ENCODE results near the gene TNP2.

Gene TNP2

DNA sequence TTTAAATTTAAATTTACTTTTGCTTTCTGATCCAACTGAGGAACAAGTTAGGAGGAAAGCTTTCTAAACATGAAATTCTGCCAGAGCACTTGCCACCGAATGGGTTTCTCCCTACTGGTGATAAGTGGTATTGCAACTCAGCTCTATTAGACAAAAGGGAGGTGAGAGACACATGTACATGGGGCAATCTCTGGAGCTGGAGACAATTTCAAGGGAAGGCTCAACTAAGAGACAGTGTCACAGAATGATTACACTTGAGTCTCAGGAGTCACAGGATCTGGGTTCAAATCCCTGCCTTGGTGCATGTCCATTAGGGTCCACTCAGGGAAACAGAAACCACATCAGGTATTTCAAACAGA lies 50.5 kb downstream of the TNP2 start:
- H3K4me3 ChIP-seq (IDR thresholded peaks at IDR 0.05; ENCODE audit: insufficient read depth, low read depth, low read length), result no peak overlapping the region
- no peak overlapping the region for H2AFZ ChIP-seq (ENCODE audit: low read depth)
- H3K27ac ChIP-seq, result no peak overlapping the region
- H3K4me2 ChIP-seq, result no peak overlapping the region
- TF ChIP-seq, protein P1, sequence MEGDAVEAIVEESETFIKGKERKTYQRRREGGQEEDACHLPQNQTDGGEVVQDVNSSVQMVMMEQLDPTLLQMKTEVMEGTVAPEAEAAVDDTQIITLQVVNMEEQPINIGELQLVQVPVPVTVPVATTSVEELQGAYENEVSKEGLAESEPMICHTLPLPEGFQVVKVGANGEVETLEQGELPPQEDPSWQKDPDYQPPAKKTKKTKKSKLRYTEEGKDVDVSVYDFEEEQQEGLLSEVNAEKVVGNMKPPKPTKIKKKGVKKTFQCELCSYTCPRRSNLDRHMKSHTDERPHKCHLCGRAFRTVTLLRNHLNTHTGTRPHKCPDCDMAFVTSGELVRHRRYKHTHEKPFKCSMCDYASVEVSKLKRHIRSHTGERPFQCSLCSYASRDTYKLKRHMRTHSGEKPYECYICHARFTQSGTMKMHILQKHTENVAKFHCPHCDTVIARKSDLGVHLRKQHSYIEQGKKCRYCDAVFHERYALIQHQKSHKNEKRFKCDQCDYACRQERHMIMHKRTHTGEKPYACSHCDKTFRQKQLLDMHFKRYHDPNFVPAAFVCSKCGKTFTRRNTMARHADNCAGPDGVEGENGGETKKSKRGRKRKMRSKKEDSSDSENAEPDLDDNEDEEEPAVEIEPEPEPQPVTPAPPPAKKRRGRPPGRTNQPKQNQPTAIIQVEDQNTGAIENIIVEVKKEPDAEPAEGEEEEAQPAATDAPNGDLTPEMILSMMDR (conservative IDR thresholded peaks at IDR 0.05; ENCODE audit: low read depth, low read length), result peak; percentile 94
- no peaks in the 10 kb centered on the region for H3K4me1 ChIP-seq (ENCODE audit: low read depth, poor library complexity, severe bottlenecking)
- H3K79me2 ChIP-seq (ENCODE audit: insufficient read depth, low read depth), result no peaks in the 10 kb centered on the region
- no peaks in the 10 kb centered on the region for H4K20me1 ChIP-seq (ENCODE audit: insufficient read depth)
- H3K36me3 ChIP-seq (ENCODE audit: insufficient read depth), result no peaks in the 10 kb centered on the region
- H3K9ac ChIP-seq, result no peak overlapping the region
- no peaks in the 10 kb centered on the region for H3K27me3 ChIP-seq (ENCODE audit: insufficient read depth, low read depth)

All from KMS-11 (cell line).